NCI-H1930 (cell line): ENCODE measurements around the gene ZNF316.
"Not testable (repeated sequence)": the region's sequence is repeated elsewhere in the genome, so short reads cannot be mapped to it uniquely, and the experiment has no call there.

Experiments used
- DNase-seq, 2 experiments: peaks; one replicate each; lab custom pipeline; 2025; lab: John Stamatoyannopoulos, UW

Gene ZNF316

DNA sequence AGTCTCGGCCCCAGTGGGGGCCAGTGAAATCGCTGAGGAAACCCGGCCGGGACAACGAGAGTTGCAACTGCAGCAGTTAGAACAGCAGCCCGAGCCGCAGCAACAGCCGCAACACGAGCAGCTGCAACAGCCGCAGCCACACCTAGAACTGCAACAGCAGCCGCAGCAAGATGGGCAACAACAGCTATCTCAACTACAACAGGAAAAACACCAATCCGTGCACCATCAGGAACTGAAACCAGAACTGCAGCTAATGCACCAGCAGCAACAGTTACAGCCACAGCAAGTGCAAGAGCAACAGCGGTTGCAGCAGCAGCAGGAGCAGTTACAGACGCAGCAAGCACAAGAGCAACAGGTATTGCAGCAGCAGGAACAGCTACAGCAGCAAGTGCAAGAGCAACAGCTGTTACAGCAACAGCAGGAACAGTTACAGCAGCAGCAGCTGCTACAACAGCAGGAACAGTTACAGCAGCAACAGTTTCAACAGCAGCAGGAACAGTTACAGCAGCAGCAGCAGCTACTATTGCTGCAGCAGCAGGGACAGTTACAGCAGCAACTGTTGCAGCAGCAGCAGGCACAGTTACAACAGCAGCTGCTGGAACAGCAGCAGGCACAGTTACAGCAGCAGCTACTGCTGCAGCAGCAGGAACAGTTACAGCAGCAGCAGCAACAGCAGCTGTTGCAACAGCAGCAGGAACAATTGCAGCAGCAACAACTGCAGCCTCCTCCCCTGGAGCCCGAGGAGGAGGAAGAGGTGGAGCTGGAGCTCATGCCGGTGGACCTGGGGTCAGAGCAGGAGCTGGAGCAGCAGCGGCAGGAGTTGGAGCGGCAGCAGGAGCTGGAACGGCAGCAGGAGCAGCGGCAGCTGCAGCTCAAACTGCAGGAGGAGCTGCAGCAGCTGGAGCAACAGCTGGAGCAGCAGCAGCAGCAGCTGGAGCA, 15.7 kb upstream of the ZNF316 start:
- DNase-seq = no peak

DNA sequence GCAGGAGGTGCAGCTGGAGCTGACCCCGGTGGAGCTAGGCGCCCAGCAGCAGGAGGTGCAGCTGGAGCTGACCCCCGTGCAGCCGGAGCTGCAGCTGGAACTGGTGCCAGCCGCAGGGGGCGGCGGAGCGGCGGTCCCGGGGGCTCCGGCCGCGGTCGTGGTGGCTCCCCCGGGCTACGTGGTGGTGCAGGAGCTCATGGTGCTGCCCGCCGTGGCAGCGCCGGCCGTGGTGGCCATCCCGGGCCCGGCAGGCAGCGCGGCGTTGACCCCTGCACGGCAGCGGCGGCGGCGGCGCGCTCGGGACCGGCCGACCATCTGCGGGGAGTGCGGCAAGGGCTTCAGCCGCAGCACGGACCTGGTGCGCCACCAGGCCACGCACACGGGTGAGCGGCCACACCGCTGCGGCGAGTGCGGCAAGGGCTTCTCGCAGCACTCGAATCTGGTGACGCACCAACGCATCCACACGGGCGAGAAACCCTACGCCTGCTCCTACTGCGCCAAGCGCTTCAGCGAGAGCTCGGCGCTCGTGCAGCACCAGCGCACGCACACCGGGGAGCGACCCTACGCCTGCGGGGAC, 14.9 kb upstream of the ZNF316 start:
- no peak for DNase-seq

- DNase-seq = no peak
Measured at GRCh38 chr7:6623589-6624245, 13.4 kb upstream of the ZNF316 start.

GRCh38 chr7:6624246-6624611, 12.9 kb upstream of the ZNF316 start:
- no peak for DNase-seq

DNA sequence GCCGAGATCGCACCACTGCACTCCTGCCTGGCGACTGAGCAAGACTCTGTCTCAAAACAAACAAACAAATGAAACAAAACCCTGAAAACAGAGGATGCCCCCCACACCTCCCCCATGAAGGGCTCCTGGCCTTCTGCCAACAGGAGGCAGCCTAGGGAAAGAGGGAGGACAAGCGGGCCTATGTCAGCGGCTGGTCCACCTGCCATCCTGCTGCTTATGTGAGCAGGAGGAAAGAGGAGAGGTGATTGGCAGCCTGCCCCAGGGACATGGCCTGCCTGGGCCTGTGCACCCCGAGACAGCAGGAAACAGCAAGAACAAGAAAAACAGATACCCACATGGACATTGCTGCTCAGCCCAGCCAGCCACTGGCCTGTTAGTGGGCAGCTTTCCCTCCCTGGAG, 9.1 kb upstream of the ZNF316 start:
- DNase-seq = no peak

DNA sequence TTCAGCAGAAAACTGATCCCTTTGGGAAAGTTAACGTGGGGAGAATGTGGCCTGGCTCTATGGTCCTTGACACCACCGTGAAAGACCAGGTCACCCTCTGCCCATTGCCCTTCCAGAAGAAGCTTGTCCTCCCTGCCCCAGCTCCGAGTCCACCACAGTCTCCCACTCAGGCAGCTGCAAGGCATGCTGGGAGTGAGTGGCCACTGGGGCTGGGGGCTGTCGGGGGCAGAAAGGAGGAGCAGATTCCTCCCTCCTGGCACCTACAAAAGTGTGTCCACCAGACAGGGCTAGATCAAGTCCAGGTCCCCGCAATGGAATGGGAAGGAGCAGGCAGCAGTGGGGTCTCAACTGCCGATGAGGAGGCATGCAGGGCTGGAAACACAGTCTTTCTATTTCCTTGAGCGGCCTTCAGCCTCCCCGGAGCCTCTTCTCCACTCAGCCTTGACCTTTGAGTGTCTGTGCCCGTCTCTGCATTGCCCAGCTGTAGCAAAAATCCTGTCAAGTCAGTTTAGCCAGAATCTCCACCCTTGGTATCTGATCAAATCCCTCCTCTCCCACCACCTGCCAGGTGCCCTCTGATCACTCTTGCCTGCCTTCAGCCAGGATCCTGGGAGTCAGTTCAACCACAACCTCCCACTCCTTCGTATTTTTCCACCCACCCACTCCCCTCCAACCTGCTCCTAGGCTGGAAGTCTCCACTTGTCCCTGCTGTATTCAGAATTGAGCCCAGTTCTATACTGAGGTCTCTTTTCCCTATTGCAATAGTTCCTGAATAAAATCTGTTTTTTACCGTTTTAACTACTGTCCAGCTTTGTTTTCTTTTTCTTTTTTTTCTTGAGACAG, 6.9 kb upstream of the ZNF316 start:
- DNase-seq = no peak

GRCh38 chr7:6631605-6632004, 5.5 kb upstream of the ZNF316 start:
- DNase-seq = no peak

- no peak for DNase-seq
Measured at GRCh38 chr7:6634021-6634420, 3.1 kb upstream of the ZNF316 start.

DNA sequence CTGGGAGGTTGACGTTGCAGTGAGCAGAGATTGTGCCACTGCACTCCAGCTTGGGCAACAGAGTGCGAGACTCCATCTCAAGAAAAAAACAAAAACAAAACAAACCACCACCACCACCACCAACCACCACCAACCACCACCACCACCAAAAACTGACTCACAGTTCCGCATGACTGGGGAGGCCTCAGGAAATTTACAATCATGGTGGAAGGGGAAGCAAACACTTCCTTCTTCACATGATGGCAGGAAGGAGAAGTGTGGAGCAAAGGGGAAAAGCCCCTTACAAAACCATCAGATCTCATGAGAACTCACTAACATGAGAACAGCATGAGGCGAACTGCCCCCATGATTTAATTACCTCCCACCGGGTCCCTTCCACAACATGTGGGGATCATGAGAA, 2.1 kb upstream of the ZNF316 start:
- not testable (repeated sequence) for DNase-seq

- peak; percentile 41 to 67 for DNase-seq
Measured at GRCh38 chr7:6637544-6638229, 569 bp downstream of the ZNF316 start.

GRCh38 chr7:6639032-6639431, 1.9 kb downstream of the ZNF316 start:
- no peak for DNase-seq

DNA sequence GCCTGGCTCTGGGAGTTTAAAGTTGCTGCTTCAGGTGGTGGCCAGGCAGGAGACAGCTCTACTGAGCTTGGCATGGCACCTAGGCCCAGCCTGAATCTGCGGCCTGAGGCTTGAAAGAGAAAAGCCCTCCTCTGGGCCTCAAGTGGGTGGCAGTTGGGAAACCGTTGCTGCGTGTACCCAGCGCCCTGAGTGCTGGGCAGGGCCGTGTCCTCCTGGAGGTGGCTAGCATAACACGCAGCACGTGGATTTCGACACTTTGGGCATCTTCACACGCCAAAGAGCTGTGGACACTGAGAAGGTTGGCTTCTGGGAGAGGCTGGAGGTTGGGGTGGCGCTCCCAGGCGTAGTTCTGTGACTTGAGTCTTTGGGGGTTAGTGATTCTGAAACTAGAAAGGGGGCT, 2.5 kb downstream of the ZNF316 start:
- no peak for DNase-seq

DNA sequence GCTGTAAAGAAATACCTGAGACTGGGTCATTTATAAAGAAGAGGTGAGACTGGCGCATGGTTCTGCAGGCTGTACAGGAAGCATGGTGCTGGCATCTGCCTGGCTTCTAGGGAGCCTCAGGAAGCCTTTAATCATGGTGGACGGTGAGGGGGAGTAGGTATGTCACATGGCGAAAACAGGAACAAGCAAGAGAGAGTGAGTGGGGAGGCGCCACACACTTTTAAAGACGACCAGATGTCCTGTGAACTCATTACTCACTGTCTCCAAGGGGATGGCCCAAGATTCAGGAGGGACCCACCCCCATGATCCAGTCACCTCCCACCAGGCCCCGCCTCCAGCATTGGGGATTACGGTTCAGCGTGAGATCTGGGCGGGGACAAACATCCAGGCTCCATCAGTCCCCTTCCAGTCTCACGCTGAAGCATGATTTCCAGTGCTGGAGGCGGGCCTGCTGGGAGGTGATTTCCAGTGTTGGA, 3.2 kb downstream of the ZNF316 start:
- DNase-seq = no peak

- DNase-seq = no peak
Measured at GRCh38 chr7:6641305-6642035, 4.4 kb downstream of the ZNF316 start.

- DNase-seq = no peak
Measured at GRCh38 chr7:6642239-6642839, 5.2 kb downstream of the ZNF316 start.

GRCh38 chr7:6642861-6643640, 5.9 kb downstream of the ZNF316 start:
- no peak for DNase-seq

DNA sequence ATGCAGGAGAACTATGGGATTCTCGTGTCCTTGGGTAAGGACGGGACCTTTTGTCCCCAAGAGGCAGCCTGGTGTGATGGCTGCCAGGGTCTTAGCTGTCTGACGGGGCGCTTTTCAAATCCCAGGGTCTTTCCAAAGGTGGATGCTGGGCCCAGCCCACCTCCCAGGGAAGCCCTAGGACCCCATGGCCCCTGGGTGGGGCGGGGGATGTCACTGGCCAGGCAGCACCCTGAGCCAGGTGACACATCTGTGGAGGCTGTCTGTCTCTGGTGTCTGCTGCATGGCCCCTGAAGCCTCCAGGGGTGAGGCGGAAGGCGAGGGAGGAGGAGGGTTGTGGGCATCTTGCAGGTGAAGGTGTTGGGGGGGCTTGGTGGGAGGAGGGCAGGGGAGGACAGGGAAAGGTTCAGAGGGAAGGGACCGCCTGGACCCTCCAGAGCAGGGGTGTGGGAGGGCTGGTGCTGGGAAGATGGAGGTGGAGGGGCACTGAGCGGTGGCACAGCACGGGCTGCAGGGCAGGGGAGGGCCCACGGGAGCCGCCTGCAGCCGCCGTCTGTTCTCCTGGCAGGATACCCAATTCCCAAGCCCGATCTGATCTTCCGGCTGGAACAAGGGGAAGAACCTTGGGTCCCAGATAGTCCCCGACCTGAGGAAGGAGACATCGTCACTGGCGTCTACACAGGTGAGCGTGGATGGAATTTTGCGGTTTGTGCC, 7.0 kb downstream of the ZNF316 start:
- DNase-seq = no peak

DNA sequence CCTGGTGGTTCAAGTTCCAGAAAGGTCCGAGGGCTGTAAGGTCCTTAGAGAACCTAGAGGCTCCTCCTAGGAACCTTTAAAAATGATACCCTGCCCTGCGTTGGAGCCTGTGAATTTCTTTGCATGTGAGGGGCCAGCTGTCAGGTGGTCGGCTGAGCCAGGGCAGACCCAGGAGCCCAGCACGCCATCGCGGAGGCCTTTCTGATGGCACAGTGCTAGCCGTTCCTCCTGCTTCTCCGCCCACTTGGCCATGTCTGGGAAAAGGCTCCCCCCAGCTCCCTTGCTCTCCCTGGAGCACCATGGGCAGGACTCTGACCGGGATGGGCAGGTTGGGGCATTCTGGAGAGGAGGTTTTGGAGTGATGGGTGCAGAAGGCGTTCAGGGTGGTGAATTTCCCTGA, 7.6 kb downstream of the ZNF316 start:
- DNase-seq = no peak

- no peak for DNase-seq
Measured at GRCh38 chr7:6646465-6646864, 9.3 kb downstream of the ZNF316 start.
